ENCODE measurements around the gene PCSK1N.

Gene PCSK1N

GRCh38 chrX:48815266-48815665, 20.1 kb downstream of the PCSK1N start:
- no peak overlapping the region for H3K27ac ChIP-seq
- no peak for TF ChIP-seq CTCF (IDR thresholded peaks at IDR 0.05; ENCODE audit: low read depth, low read length)
- H3K4me3 ChIP-seq (ENCODE audit: low read depth, low read length): no peak overlapping the region
- no peak for DNase-seq
- no peaks in the 10 kb centered on the region for H3K9me3 ChIP-seq (ENCODE audit: severe bottlenecking)
- H3K27me3 ChIP-seq (ENCODE audit: insufficient read depth, low read depth, severe bottlenecking): peaks cover 6% of the 10 kb centered on the region
- no peaks in the 10 kb centered on the region for H3K36me3 ChIP-seq

GRCh38 chrX:48814722-48815121, 20.7 kb downstream of the PCSK1N start:
- no peak overlapping the region for H3K27ac ChIP-seq
- no peak for TF ChIP-seq CTCF (IDR thresholded peaks at IDR 0.05; ENCODE audit: low read depth, low read length)
- peaks cover 5% of the 10 kb centered on the region for H3K27me3 ChIP-seq (ENCODE audit: insufficient read depth, low read depth, severe bottlenecking)
- H3K4me3 ChIP-seq (ENCODE audit: low read depth, low read length): no peak overlapping the region
- no peaks in the 10 kb centered on the region for H3K9me3 ChIP-seq (ENCODE audit: severe bottlenecking)
- H3K36me3 ChIP-seq: no peaks in the 10 kb centered on the region
- no peak for DNase-seq

- TF ChIP-seq CTCF (IDR thresholded peaks at IDR 0.05; ENCODE audit: low read depth, low read length): no peak
- DNase-seq: no peak
- no peak overlapping the region for H3K4me3 ChIP-seq (ENCODE audit: low read depth, low read length)
Observed at GRCh38 chrX:48813644-48814043, 21.8 kb downstream of the PCSK1N start.

GRCh38 chrX:48806081-48806480, 29.3 kb downstream of the PCSK1N start:
- Histone ChIP-seq H3K27me3 (ENCODE audit: insufficient read depth, low read depth, severe bottlenecking) (no peaks in the 10 kb centered on the region), H3K27ac (no peak overlapping the region), H3K4me3 (ENCODE audit: low read depth, low read length) (no peak overlapping the region), H3K36me3 (peaks cover 3% of the 10 kb centered on the region), H3K9me3 (ENCODE audit: severe bottlenecking) (no peaks in the 10 kb centered on the region)
- no peak for TF ChIP-seq CTCF (IDR thresholded peaks at IDR 0.05; ENCODE audit: low read depth, low read length)
- no peak for DNase-seq

More at GRCh38 chrX:48813644-48814043, 21.8 kb downstream of the PCSK1N start:
- Histone ChIP-seq H3K27ac (no peak overlapping the region), H3K36me3 (no peaks in the 10 kb centered on the region), H3K9me3 (ENCODE audit: severe bottlenecking) (no peaks in the 10 kb centered on the region), H3K27me3 (ENCODE audit: insufficient read depth, low read depth, severe bottlenecking) (peaks cover 5% of the 10 kb centered on the region)

GRCh38 chrX:48802905-48803200, 32.6 kb downstream of the PCSK1N start:
- Histone ChIP-seq H3K36me3 (peaks cover 3% of the 10 kb centered on the region), H3K27me3 (ENCODE audit: insufficient read depth, low read depth, severe bottlenecking) (no peaks in the 10 kb centered on the region), H3K4me3 (ENCODE audit: low read depth, low read length) (peak overlapping the region; percentile 61), H3K27ac (peak overlapping the region; percentile 90), H3K9me3 (ENCODE audit: severe bottlenecking) (no peaks in the 10 kb centered on the region)
- no peak for DNase-seq
- no peak for TF ChIP-seq CTCF (IDR thresholded peaks at IDR 0.05; ENCODE audit: low read depth, low read length)

GRCh38 chrX:48802089-48802904, 33.1 kb downstream of the PCSK1N start:
- Histone ChIP-seq H3K36me3 (peaks cover 3% of the 10 kb centered on the region), H3K27me3 (ENCODE audit: insufficient read depth, low read depth, severe bottlenecking) (no peaks in the 10 kb centered on the region), H3K4me3 (ENCODE audit: low read depth, low read length) (peak overlapping the region; percentile 61), H3K27ac (peak overlapping the region; percentile 90), H3K9me3 (ENCODE audit: severe bottlenecking) (no peaks in the 10 kb centered on the region)
- no peak for TF ChIP-seq CTCF (IDR thresholded peaks at IDR 0.05; ENCODE audit: low read depth, low read length)
- DNase-seq: peak; percentile 87
